Prostate gland (tissue), 2 donors: ENCODE data around the gene DCHS2.

ENCODE experiments used
- CTCF ChIP-seq, 4 experiments: fragments of 200-600 bp in 2 of 4; fragments of 450-650 bp in 2 of 4; sonication (generic) in 2 of 4; IDR thresholded peaks; 1 replicate in 3 of 4; 2 replicates in 1 of 4; pipeline ENCODE4 v1.5.1; 2016 to 2019; ENCODE audit warnings: antibody characterized with exemption in 4 of 4, mild to moderate bottlenecking in 2 of 4, moderate library complexity in 2 of 4
- POLR2A ChIP-seq: fragments of 450-650 bp; IDR thresholded peaks from one replicate; pipeline ENCODE4 v1.6.1; 2016; ENCODE audit warnings: antibody characterized with exemption, mild to moderate bottlenecking
- POLR2AphosphoS5 ChIP-seq: sonication (generic); formaldehyde crosslinking; IDR thresholded peaks from one replicate; pipeline ENCODE4 v1.6.1; 2017; ENCODE audit warnings: antibody characterized with exemption

- TF ChIP-seq CTCF (IDR thresholded peaks at IDR 0.05) (no peak), POLR2A (no peak), POLR2AphosphoS5 (no peak)
Observed at GRCh38 chr4:154366956-154367355, 124.6 kb downstream of the DCHS2 start.
